ENCODE results near the gene SHH.

- no peak for TF ChIP-seq PPARA (CRISPR knock-in tag; IDR thresholded peaks at IDR 0.05; ENCODE audit: borderline replicate concordance)
- no peak for TF ChIP-seq PATZ1 (CRISPR knock-in tag; IDR thresholded peaks at IDR 0.05; ENCODE audit: borderline replicate concordance)
- no peak for TF ChIP-seq BACH2 (CRISPR knock-in tag; IDR thresholded peaks at IDR 0.05; ENCODE audit: borderline replicate concordance)
- TF ChIP-seq GLIS3 (CRISPR knock-in tag; IDR thresholded peaks at IDR 0.05), result no peak
- no peak for TF ChIP-seq ARNTL (CRISPR knock-in tag; IDR thresholded peaks at IDR 0.05; ENCODE audit: borderline replicate concordance, low read depth)
- no peak for TF ChIP-seq ZC3H10 (CRISPR knock-in tag; IDR thresholded peaks at IDR 0.05)
- TF ChIP-seq ZNF8 (CRISPR knock-in tag; IDR thresholded peaks at IDR 0.05), result no peak
- no peak for TF ChIP-seq ZNF565 (CRISPR knock-in tag; conservative IDR thresholded peaks at IDR 0.05; ENCODE audit: low read depth)
- no peak for TF ChIP-seq CSRNP3 (CRISPR knock-in tag; IDR thresholded peaks at IDR 0.05)
- no peak for TF ChIP-seq SNAI2 (CRISPR knock-in tag; IDR thresholded peaks at IDR 0.05)
These were observed 53.9 kb downstream of the SHH start for GRCh38 chr7:155758348-155758747.

Data from SK-N-SH treated with all-trans-retinoic acid at 6 μM for 48 hours (cell line).